Inflammatory macrophage (primary cell): ENCODE data around the gene LRRC59.
"Not testable (repeated sequence)": the region's sequence is repeated elsewhere in the genome, so short reads cannot be mapped to it uniquely, and the experiment has no call there.

ENCODE experiments used
- DNase-seq, 2 donors: peaks; one replicate each; pipeline ENCODE4 v3.0.0-alpha.2; 2020 to 2022
- total RNA-seq, 18 experiments: gene quantifications; one replicate each; lab custom pipeline; 2026; ENCODE audit warnings: mixed read lengths in 6 of 18, inconsistent platforms in 2 of 18; lab: John Stamatoyannopoulos, UW

The LRRC59 gene
- 179 to 424 (median 234) reads per million in 18 experiments for total RNA-seq

DNA sequence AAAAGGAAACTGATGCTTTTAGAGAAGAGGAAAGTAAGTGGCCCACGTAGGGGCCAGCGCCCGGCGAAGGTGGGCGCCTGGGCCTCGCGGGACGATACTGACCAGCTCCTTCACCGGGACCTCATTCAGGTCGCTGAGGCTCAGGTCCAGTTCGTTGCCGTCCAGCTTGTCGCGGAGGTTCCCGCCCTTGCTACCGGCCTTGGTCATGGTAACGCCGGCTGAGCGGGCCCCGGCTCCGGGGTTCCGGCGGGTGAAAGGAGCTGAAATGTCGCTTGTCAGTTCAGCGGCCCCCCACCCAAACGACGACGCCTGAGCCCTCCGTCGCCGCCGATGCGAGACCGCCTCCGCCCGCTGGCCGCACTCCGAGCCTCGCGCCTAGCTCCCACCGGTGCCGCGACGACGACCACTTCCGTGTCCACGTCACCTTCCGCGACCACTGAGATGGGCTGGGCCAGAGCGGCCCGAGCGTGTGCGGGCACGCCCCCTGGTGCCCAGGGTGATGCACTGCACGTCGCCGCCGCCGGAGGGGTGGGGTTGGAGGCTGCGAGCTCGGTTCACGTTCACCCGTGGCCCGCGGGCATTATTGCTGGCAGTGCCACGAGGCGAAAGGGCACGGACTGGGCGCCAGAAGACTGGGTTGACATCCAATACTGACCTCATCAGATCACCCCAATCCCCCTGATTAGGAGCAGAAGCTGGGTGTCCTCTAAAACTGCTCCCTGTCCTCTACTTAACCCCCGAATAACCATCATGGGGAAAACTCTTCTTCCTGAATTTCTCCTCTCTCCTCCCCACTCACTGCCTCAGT, at the start of gene LRRC59:
Gene LRRC59 (minus strand): TSS at position 413 of the 808 bp plus-strand sequence. CDS start 206 bp downstream, at position 207.
- peak; percentile 81 to 87 for DNase-seq

DNA sequence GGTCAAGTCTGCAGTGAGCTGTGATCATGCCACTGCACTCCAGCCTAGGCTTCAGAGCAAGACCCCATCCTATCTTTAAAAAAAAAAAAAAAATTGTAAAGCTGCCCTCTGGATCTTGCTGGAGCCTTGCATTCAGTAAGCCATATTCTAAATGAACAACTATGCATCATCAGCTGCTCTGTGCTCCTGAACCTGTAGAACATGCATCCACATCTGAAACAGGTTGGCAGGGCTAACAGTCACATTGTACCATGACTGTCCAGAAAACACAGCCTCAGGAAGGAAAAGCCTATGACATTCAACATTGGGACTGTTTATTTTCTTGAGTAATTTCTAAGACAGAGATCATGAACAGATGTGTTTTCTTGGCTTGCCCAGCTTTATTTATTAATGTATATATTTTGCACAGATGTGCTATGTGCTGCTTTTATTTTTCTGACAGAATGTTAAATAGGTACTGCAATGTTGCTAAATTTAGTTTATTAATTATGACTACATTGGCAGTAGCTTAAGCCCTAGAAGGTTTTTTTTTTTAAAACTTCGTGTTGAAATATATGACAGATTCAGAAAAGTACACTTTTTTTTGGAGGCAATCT, 48.5 kb upstream of the LRRC59 start:
- no peak for DNase-seq

DNA sequence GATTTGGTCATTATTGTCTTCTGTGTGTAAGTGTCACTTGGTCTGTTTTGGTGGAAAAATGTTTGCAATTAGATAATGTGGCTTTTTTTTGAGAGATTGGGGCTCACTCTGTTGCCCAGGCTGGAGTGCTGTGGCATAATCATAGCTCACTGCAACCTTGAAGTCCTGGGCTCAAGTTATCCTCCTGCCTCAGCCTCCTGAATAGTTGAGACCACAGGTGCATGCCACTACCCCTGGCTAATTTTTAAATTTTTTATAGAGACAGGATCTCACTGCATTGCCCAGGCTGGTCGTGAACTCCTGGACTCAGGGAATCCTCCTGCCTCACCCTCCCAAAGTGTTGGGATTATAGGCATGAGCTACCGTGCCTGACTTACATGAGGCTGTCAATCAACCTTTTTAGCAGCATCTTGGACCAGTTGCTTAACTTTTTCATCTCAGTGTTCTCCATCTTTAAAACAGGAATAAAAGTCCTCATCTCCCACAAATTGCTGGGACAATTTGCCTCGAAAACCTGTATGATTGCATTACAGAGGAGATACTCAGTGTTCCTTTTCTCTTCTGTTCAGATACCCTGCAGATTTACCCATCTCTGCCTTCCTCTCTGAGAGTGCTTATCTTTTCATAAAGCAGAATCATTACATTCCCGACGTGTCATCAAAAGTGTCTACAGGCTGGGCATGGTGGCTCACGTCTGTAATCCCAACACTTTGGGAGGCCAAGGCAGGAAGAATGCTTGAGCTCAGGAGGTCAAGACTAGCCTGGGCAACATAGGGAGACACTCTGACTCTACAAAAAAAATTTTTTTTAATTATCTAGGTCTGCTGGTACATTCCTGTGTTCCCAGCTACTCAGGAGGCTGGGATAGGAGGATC, 47.8 kb upstream of the LRRC59 start:
- no peak for DNase-seq

DNA sequence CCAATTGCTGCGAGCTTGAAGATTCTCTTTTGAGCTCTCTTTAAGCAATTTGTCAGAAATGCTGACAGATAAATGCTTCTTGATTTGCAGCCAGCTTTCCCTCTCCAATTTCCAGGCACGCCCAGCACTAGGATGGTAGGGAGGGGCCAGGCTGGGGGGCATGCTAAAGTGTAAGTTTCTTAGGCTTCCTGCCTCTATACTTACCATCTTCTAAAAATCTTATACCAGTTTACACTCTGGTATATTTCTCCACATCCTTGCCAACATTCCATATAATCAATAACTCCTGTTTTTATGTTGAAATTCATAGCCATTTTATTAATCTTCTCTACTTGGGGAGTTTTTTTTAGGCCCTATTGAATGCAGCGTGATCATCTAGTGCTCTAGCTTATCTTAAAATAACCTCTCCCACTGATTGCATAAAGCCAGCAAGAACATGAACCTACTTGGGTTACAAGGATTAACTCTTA, 46.2 kb upstream of the LRRC59 start:
- DNase-seq, result no peak

DNA sequence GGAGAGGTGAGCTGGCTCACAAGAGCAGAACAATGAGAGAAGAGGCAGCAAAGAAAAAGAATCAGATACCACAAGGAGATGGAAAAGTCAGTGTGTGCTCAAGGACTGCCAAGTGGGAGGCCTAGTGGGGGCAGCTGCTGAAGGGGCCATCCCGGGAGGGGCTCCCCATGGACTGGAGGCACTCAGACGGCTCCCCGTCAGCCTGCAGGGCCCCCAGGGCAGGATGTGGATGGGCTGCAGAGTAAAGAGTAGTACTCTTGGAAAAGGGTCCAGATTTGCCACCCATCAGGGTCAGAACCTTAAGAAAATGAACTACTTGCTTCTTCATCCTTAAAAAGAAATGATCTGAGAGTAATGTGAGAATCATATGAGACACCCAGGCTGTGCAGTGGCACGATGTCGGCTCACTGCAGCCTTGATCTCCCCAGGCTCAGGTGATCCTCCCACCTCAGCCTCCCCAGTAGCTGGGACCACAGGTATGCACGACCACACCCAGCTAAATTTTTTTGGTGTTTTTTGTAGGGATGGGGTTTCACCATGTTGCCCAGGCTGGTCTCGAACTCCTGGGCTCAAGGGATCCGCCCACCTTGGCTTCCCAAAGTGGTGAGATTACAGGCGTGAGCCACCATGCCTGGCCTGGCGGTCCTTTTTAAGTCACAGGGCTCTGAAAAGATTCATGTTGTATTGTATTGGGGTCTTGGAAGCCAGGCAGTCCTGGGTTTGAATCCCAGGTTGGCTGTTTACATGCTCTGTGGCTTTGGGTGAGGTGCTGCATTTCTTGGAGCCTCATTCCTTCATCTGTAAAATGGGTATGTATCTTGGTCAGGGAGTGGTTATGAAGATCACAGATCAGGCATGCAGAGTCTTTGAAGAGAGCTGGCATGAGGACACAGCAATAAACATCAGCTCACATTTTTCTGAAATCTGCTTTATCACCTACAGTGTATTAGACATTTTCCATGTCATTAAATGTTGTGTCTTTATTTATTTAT, 43.8 kb upstream of the LRRC59 start:
- no peak for DNase-seq

DNA sequence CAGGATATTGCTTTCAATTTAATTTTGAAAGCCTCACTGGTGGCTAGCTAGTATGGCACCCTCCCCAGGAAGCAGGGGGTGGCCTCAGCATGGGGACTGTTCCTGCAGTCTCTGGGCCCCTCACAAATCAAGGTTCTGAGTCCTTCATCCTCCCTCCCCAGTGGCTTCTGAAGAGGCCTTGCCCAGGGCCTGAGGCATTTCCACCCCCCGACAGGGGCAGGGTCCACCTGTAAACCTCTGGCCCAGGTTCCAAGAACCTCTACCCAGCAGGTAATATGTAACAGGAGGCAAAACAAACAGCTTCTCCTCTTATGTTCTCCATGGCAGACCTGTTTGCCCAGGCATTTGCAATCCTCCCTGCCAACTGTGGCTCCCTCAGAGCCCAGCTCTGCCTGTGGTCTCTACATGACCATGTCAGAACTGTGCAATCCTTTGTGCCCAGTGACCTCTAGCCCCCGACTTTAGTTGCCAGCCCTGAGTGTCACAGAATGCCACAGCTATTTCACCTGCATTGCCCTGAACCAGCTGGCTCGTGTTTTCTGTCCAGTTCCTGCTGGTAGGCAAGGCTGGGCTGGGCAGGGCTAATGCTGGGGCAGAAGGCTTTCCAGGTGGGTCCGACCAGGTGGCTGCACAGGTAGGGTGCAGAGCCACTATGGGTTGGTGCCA, 43.0 kb upstream of the LRRC59 start:
- no peak for DNase-seq

DNA sequence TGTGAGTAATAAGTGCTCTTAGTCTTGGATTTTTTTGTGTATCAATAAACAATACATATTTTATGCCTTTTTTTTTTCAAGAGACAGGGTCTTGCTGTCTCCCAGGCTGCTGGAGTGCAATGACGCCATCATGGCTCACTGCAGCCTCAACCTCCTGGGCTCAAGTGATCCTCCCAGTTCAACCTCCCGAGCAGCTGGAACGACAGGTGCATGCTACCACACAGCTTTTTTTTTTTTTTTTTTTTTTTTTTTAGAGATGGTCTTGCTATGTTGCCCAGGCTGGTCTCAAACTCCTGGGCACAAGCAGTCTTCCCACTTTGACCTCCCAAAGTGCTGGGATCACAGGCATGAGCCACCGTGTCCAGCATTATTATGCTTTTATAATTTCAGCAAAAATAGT, 41.7 kb upstream of the LRRC59 start:
- no peak for DNase-seq

DNA sequence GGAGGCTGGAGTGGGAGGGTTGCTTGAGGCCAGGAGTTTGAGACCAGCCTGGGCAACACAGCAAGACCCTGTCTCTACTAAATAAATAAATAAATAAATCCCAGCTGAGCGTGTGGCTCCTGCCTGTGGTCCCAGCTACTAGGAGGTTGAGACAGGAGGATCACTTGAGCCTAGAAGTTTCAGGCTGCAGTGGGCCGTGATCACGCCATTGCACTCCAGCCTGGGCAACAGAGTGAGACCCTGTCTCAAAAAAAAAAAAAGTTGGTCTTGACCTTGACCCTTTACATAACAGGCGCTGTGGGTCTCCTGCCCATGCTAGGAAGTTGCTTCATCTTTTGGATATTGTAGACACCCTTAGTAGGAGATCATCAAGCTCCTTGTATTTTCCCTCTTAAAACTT, 40.1 kb upstream of the LRRC59 start:
- DNase-seq, result no peak

DNA sequence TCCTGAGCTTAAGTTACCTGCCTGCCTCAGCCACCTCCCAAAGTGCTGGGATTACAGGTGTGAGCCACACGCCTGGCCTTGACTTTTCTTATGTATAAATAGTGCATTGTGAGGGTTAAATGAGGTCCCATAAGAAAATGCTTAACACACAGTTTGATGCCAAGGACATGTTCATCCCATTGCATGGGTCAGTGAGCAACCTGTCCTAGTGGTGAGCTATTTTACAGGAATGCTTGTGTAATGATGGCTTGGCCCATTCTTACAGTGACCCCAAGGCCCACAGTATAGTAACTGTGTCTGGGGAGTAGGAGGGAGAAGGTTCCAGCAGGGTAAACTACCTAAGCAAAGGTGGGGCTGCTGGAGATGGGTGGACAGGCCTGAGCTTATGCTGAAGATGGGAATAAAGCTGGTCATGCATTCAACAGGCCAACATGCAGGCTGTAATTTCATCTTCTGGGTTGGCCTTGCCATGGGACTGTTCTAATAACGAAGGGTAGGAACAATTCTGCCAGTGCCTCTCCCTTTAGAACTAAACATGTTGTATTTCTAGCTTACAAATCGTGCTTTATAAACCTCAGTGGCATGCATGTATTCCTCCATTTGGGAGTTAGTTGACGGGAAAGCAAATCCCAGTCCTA, 34.9 kb upstream of the LRRC59 start:
- DNase-seq, result no peak

DNA sequence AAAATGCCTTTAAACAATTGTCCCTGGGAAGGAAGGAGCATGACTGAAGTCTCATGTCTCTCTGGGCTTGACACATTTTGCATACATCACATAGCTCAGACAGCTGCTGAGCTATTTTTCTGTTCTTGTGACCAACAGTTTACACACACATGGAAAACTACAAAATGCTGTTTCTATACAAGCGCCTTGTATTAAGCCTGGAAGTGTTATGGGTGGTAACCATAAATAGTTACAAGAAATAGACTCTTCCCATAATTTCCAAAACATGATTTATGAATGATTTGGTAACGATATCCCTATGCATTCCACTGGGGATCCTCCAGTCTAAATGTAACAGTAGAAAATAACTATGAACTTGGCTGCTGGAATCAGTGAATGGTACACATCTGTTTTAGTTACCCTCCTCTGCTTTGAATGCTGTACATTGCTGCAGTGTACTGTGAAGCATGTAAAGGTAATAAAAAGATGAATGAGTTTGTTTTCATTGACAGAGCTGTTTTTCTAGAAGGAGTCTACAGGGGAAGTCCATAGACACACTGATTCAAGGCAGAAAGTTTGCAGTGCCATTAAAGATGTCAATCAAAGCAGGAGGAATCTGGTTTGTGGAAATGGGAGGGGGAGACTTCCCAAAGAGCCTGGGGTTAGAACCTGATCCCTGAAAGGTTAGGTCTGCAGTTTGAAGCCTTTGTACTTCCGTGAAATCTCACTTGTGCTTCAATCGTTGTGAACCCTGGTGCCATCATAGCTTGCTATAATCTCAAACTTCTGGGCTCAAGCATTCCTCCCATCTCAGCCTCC, 33.7 kb upstream of the LRRC59 start:
- DNase-seq, result no peak

DNA sequence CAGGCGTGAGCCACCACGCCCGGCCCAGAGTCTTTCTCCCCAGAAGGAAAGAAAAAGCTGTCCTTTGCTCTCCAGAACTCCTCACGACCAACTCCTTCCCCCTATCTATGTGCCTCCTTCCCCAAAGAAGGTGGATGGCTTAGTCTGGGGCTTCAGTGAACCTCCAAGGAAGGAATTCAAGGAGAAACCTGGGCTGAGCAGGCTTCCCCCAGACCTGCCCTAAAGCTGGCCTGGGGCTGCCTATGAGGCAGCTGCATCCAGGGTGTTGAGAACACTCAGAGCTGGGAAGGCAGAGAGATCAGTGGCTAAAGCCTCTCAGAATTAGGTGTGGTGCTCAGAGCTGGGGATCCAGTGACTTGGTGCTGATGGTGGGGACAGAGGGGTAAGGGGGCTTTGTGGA, 32.5 kb upstream of the LRRC59 start:
- no peak for DNase-seq

DNA sequence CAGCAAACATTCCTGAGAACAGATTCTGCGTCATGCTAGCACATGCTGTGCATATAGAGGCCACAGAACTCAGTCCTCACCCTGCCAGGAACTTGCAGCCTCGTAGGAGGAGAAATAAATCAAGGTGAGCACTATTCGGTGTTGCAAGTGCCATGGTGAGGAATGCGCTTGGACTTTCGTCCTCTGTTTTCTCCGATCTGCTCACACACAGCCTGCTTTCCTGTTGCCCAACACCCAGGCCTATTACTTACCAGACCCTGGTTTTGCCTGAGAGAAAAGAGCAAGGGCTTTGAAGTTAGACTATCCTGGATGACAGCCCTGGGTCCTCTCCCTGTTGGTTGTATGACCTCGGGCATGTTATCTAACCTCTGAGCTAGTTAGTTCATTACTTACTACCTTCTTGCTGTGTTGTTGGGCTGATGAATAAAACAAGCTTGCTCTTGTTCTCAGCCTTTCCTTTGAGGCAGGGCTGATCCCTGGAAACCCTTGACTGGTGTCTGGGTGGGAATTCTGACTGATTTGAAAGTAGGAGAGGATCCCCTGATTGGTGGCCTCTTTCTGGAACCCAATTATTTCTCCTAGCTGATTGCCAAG, 31.6 kb upstream of the LRRC59 start:
- DNase-seq, result no peak

DNA sequence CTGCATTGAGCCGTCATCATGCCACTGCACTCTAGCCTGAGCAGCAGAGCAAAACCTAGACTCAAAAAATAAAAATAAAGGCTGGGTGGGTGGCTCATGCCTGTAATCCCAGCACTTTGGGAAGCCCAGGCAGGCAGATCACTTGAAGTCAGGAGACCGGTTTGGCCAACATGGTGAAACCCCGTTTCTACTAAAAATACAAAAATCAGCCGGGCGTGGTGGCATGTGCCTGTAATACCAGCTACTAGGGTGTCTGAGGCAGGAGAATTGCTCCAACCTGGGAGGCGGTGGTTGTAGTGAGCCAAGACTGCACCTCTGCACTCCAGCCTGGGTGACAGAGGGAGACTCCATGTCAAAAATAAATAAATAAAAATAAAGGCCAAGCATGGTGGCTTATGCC, 30.8 kb upstream of the LRRC59 start:
- DNase-seq, result not testable (repeated sequence)

DNA sequence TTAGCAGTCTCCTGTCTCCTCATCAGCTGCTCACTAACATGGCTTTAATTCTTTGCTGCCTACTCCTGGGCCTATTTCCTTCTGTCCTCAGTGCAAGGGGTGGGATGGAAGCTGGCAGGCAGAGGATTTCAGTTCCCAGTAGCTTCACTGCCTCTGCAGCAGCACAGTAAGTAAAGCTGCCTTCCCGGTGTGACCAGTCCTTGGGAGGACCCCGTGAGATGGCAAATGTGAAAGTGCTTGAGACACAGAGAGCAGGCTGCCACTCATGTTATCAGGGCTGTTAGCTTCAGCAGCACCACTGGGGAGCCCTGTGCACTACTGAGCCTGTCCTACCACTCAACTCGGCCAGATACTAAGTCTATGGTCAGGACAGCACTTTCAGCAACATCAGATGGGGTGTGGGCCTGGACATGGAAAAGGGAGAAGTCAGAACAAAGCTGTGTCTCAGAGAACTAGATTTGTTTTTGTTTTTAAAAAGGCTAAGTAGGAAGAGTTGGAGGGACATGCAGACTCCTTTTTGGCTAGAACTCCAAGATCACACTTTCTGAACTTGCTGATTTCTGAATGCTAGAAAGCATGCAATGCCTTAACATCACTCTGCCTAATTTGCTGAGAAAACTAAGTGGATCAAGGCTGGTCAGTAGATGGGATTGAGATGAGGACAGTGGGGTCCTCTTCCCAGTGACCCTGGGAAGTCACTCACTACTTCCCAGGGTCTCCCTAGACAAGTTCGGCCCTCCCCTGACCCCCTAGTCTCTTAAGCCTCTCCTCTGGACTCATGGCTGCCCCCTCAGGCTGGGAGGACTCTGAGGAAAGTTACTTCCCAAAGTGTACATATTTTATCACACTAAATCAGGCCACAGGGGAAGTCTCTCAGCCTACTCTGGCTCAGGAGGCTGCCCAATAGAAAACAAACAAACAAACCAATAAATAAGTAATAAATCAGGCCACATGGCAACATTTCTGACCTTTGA, 29.8 kb upstream of the LRRC59 start:
- DNase-seq, result peak; percentile 64 to 66

DNA sequence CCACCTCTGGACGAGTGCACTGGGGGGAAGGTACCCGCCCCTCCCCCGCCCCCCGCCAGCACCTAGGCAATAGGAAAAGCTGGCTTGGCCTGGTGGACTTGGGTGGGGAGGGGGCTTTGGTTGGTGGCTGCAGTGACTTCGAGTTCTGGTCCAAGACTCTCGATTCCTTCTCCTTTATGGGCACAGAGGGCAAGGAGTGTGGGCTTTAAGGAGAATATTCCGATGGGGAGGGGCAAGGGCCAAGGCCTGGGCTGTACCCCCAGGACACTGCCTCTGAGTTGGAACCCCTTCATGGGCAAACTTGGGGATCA, 29.1 kb upstream of the LRRC59 start:
- no peak for DNase-seq

DNA sequence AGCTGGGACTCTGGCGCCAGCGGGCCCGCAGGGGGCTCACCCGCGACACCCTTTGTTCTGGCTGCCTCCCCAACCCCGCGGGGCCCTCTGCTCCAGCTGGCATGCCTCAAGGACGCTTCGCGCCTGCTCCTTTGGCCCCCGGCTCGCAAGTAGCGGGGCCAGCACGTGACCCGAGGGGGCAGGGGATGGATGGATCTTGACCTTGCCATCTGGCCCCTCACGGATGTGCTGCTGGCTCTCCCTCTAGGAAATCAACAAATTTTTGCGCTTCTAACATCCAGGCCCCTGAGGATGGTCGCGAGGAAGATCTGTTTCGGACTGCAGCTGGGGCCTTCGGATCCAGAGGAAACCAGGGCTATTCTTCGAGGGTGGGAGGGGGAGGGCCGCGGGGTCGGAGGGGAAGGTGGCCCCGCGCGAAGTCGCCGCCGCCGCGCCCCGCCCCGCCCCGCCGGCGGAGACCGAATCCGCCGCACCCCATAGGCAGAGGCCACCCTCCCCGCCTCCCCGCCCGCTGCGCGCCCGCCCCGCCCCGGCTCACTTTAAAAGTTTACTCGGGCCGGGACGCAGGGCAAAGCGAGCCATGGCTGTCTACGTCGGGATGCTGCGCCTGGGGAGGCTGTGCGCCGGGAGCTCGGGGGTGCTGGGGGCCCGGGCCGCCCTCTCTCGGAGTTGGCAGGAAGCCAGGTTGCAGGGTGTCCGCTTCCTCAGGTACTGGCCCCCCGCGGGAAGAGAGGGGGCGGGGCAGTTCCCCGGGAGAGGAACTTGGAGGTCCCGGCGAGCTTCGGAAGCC, 28.6 kb upstream of the LRRC59 start, which contains the start of gene ACSF2:
Gene ACSF2 (plus strand): TSS at position 537 of the 790 bp plus-strand sequence. CDS start 44 bp downstream, at position 581.
- peak; percentile 52 to 61 for DNase-seq

DNA sequence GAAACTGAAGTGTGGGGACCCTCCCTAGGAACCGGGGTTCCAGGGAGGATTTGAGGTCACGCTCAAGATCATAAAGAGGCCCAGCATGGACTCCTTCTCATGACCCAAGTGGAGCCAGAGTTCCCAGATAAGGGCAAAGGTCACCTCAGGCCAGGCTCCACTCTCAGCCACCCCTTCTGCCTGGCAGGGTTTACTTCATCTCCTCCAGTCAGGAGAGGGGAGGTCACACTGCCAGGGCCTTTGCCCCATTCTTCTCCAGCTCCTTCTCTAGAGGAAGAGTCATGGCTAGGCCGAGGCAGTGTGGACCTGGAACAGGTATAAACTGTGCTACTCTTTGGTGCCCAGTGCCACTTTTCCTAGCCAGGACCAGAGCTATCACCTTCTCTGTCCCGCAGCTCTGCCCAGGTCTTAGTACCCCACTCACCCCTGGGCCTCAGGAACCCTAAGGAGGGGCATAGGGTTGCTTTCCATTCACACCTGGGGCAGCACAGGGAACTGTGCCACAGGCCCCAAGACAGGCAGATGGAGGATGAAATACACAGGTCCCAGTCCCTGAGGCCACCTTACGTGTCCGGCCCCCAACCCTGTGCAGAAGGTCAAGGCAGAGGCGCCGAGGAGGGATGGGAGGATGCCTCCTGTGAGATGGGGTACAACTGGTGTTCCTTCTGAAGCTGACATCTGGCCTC, 27.8 kb upstream of the LRRC59 start:
- DNase-seq, result peak; percentile 21 to 25
